LoVo (cell line): Measurements from ENCODE around the gene ZNF423.
"Not testable (repeated sequence)": the region's sequence is repeated elsewhere in the genome, so short reads cannot be mapped to it uniquely, and the experiment has no call there.

Source experiments
- DNase-seq: peaks from one replicate; pipeline ENCODE4 v3.0.0-alpha.2; 2016; ENCODE audit warnings: low spot score

Gene ZNF423

DNA sequence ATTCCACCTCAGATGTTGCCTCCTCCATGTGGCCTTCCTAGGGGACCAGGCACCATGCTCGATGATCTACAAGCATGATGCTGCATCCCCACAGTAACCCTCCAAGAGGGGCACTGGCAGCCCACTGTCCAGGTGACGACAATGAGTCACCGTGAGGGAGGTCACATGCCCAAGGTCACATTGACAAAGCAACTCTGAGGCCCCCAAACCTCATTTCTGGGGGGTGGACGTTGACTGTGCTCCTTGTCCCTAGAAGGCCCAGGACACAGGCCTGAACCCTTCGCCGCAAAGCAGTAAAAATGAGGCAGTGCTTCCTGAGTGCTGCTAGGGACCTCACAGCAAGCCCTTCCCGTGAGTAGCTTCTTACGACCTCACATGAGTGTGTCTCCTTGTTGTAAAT lies 345.8 kb downstream of the ZNF423 start:
- no peak for DNase-seq

DNA sequence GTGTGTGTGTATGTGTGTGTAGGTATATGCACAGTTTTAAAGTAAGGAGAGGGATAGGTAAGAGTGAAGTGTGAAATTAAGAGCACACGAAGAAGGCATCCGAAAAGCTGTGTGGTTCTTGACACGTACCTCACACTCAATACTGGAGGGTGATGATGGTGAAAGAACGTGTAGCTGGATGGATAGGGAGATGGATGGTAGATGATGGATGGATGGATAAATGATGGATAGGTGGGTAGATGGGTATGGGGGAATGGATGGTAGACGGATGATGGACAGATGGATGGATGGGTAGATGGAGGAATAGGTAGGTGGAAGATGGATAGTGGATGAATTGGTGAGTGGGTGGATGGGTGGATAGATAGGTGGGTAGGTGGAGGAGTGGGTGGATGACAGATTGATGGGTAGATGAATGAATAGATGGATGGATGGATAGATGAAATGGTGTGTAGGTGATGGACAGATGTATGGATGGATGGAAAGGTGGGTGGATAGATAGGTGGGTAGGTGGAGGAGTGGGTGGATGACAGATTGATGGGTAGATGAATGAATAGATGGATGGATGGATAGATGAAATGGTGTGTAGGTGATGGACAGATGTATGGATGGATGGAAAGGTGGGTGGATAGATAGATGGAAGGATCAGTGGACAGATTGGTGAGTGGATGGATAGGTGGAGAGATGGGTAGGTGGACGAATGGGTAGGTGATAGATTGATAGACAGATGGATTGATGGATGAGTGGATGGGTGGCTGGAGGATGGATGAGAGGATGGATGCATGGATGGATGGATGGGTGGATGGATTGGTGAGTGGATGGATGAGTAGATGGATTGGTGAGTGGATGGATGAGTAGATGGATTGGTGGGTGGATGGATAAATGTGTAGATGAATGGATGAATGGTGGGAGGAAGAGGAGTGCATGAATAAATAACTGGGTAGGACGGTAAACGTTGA lies 349.6 kb downstream of the ZNF423 start:
- not testable (repeated sequence) for DNase-seq

DNA sequence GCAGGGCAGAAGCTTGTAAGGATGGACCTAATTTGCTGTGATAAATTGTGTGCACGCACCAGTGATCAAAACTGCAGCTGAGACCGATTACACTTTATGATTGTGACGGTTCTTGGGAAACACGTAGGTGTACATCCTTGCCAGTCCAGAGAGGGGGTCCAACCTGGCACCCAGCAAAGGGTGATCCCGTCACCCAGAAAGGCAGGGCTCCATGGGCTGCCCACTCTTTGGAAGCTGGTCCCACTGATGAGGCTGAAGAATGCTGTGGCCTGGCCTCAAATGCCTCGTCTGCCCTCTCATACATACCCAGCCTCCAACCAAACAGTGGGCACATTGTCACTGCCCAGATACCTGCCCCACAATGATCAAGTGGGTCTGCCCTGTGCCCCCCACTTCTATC lies 350.4 kb downstream of the ZNF423 start:
- DNase-seq: no peak

DNA sequence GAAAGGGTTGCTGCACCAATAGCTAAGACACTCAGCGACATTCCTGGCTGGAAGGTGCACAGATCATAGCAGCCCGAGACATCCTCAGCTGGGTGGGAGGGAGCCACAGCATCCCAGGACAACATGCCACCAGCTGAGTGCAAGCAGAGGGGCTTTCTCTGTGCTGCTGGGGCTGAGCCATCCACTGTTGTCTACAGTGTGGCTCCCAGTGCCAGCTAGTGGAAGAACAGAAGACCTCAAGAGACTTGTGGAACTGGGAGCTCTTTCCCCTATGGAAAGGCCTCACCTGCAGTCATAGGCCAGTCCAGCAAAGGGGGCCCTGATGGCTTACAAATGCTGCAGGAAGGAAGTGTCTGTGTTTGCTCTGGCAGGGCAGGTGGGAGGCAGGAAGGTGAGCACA lies 351.3 kb downstream of the ZNF423 start:
- no peak for DNase-seq

DNA sequence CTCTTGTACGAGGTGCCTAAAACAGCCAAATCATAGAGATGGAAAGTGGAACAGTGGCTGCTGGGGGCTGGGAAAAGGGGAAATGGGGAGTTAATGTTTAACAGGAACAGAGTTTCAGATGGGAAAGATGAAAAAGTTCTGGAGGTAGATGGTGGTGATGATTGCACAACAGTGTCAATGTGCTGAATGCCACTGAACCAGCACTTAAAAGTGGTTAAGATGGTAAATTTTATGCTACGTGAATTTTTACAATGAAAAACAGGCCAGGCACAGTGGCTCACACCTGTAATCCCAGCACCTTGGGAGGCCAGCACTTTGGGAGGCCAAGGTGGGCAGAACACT lies 351.9 kb downstream of the ZNF423 start:
- DNase-seq: no peak

DNA sequence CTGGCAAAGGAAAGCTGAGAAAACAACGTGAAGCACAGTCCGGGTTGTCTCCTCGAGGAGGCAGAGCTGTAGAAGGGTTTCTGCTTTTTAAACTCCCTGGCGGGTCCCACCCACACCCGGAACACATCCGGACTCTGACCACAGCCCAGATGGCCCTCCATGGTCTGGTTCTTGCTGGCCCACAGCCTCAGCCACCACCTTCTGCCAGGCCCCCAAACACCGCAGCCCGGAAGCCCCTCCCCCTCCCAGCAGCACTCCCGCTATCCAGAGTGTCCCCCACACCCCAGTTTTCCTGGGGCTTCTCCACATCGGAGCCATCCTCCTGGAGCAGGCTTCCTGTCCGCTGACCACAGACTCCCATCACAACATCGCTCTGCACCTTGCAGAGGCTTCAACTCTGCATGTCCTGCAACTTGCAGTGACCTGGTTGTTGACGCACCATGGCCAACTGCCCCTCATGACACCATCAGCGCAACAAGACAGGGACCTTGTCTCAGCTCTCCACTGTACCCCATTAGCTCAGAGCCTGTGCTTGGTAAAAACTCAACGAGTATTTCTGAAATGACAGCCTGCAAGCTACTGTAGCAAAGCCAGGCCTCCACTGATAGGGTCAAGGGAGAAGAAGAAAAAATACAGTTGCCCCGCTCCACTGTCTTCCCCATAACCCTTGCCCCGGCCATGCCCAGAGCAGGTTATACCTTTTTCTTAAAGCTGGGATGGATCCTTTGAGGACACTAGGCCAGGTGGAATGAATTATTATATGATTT lies 352.5 kb downstream of the ZNF423 start:
- no peak for DNase-seq

DNA sequence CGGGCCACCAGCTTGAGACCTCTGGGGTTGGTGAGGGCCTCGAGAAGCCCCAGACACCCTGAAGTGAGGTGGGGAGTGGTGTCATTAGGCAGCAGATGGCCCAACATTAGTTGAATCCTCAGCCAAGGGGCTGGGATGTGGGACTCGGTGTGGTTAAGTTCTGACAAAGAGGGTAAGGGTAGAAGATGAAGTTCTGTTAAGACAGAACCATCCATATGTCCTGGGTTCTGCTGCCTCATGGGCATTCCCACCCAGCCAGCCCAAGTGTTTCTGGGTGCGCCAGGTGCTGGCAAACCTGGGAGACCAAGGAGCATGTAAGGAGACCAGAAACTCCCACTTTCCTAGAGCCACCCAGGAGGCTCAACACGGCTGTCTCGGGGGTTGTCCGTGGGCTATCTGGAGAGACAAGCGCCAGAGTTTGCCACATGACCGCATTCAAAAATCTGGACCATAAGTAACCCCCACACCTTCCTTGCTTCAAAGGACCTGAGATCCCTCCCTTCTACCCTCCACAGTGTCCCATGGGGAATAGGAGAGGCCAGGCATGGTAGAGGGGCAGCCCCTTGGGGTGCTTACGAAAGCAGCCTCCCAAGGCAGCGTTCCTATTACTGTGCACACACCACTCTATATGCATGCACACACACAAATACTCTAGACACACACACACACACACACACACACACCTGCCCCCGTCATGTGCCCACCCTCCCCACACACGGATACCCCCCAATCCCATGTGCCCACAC lies 353.6 kb downstream of the ZNF423 start:
- no peak for DNase-seq

DNA sequence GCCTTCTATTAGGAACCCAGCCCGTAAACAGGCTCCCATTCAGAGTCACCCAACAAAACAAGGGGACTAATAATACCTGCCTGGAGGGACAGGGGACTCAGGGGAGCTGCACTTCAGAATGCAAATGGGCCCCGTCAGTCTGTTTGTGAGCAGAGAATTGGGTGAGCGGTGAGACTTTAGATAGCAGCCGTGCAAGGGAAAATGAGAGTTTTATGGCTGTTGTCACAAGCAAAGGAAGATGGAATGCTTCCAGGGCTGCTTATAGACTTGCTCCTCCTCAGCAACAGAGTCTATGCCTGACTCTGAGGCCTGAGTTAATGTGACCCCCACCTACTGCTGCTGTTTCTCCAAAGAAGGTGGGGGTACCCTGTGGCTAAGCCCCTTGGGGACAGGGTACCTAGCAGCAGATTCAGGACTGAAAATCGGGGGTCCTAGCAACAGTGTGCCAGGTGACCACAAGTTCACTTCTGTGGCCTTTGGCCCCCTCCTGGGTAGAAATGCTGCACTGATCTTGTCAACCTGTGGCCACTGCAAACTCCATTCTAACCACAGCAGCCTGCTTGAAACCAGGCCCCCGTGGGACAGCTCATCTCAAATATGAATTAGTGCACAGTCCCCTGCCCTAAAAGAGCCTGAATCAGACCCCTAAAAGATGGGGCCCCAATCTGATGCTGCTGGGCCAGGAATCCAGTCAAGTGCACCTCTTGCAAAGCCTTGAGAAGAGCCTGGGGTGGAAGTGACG lies 355.9 kb downstream of the ZNF423 start:
- DNase-seq: no peak

DNA sequence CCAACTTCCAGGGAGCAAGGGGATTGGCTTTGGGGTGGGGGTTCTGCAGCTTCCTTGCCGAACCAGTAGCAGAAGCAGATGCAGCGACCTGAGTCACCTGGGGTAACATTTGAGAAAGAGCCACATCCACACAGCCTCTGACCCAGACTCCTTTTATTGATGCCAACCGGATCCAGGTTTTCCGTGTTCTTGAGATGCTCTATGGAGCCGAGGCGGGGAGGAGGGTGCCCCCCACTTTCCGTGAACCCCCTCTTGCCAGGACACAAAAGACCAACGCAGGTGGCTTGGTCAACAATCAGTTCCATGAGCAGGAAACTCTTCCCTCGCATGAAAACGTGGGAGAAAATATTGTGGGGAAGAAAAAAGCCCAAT lies 356.5 kb downstream of the ZNF423 start:
- no peak for DNase-seq

DNA sequence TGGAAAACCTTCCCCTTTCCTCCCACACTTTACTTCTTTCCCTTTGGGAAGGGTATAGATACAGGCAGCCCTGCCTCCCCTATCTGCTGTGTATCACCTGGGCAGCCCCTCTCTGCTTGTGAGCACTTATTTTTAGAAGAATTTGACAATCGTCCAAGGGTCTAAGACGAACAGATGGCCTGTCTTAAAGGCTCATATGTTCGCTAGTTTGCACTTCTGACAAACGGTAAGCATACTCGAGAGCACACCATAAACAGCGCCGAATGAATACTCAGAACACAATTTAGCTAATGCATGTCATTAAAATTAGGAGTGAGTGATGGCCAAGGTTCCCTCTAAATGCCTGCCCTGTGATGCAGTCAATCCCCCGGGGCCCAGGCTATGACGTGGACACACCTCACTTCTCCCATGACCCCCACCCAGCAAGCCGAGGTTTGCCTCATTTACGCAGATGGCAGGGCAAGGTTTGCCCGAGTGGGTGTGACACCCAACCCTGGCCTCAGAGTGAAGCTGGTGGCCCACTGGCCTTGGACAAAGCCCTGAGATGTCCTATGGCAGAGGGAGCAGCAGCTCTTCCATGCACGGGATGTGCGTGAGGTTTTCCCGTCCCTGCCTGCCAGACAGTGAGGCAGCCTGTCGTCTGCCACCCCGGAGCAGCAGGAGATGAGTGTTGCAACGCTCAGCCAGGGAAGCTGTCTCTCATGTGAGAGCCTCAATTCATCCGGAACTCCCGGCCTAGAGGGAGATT lies 357.1 kb downstream of the ZNF423 start:
- no peak for DNase-seq

DNA sequence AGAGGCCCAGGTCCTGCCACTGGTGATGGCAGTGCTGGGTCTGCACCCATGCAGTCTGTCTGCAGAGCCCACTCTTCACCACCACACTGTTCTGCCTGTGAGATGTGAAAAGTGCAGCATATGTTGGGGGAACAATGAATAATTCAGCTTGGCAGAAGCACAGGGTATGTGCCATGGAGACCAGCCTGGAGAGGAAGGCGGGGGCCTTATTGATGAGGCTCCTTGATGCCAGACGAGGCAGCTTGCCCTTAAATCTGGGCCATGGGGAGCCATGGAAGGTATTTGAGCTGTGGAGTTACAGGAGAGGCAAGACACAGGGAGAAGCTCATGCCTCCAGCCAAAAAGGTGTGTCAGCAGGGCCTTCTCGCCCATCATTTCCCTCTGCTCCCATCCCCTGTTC lies 357.6 kb downstream of the ZNF423 start:
- no peak for DNase-seq

DNA sequence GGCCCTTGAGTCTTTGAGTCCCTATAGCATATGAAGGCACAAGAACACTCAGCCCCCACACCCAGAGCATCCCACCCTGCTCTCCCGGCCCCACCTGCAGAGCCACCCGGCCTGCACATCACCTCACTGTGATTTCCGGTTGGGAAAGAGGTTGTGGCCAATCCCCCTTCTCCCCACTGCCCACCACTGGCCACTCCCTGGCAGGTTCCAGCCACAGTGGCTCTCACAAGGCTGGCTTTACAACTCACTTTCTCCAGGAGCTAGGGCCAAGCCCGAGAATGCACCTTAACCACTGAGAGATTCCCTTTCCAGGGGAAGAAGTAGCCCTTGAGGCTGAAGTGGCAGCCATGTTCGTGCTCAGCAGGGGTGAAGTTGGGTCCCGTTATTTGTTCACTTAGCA lies 358.4 kb downstream of the ZNF423 start:
- DNase-seq: no peak

DNA sequence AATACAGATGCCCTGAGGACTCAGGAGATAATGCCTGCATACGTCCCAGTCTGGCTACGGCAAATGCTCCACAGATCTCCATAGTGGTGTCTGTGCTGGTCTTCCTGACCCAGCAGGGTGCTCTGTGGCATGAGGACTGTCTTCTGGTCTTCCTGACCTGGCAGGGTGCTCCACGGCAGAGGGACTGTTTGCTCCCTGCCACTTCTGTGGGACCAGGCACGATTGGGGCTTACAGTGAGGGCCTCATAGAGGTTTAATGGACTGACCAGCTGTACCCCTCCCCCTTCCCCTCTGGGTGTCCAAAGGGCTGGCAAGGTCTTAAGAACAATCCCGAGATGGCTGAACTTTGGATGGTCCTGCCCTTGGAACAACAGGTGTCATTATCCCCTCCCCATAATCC lies 359.3 kb downstream of the ZNF423 start:
- DNase-seq: no peak

DNA sequence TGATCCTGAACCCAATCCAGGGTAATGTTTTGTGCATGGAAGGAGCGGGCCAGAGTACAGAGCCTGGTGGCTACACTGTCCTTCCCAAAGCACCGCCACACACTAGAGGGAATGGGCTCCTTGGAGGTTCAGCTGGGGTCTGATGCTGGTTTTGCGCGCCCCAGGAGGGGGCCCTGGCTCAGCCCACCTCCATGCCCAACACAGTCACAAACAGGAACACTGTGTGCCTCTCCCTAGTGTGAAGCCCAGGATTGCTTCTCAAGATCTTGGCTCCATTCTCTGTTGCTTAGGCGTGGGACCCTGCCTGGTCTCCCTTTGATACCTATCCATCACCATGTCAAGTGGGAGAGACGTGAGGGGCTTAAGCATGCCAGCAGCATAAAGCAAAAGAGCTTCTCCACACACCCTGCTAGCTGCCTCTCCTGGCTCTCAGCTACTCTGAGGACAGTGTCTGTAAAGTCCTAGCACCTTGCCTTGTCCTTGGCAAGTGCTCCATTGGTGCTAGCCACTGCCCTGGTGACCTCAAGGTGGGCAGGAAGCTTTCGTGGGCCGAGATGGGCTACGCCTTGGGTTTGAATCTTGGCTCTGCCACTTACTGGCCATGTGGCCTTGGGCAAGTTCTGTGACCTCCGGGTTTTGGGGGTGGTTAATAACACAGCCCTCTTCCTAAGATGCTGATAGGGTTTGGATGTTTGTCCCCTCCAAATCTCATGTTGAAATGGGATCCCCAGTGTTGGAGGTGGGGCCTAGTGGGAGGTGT lies 360.1 kb downstream of the ZNF423 start:
- no peak for DNase-seq

DNA sequence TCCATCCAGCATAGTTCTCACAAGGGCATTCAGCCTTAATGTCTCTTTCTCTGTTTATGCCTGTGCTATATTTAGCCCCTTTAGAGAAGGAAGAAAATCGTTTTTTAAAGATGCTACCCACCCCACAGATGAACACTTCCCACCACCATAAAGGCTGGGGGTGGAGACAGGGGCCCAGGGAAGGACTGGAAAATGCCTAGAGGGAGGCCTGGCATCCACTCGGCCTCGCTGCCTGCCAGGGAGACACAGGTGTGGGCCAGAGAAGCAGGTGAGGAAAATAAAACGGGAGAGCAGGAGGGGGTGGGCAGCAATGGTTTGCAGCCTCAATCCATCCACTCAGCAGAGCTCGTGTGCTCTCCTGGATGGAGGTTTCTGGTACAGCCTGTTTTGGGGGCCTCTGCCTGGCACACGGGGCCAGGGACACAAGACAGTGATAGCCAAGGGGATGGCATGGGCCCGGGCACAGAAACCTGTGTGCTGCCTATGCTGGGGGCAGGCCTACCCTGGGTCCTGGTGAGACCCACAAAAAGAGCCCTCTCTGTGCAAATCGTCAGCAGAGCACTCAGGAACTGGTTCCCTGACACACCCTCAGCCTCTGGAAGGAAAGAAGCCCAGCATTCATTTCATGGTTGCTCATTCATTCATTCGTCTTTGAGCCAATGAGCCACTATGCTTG lies 360.9 kb downstream of the ZNF423 start:
- no peak for DNase-seq

DNA sequence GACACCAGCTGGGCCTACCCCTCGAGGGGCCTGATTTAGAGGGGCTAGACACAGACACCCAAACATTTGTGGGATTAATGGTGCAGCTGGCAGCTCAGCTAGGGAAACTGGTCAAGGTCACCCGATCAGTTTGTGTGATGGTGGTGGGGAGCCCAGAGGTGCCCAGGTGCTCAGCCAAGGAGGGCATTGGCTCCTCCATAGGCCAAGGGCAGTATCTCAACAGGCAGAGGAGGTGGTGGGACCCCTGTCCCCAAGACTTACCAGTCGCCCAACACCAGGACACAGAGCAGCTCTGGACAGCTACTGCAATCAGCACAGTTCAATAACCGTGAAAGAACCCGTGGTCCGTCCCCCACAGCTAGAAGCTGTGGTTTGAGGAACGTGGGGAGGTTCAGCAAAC lies 361.4 kb downstream of the ZNF423 start:
- no peak for DNase-seq

DNA sequence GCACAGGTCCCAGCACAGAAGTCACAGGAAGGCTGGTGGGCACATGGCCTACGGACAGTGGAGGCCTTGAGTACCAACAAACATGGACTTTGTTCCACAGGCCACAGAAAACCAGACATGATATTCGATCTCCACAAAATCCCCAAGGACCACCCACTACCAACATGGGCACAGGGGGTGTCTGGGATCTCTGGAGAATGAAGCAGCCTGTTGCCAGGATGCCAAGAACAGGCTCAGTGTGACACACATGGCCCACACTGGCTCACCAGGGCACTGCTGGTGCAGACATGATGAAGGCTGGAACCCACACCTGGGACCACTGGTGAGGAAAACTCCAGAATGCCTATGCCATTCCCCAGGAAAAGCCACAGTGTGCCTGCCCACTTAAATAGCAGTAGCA lies 362.1 kb downstream of the ZNF423 start:
- DNase-seq: no peak

DNA sequence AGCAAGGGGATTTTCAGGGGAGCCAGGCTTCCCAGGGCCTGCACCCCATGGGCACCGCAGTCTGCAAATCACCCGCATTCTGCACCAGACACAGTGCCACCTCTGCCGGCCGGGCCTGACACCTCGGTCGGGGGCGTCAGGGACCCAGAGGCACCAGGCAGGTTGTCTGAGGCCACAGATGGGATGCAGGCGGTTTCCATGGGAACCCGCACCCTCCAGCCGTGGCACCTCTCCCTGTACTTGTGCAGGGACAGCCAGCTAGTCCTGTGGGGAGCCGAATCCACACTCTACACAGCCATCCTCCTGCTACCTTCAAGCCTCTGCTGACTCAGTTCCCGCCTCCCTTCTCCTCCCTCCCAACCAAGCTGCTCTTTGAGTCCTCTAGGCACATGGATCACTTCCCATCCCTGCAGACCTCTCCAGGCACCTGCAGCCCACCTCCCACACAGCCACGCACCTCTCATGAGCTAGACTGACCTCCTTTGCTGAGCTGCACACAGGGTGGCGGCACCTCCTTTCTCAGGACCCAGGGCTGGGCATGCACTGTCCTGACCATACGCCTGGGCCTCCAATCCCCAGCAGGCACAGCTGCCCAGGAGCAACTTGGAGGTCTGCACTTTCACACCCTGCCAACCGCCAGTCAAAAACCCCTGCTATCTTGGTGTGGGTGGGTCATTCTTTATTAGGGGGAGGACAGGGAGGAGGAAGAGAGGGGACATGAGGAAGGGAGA lies 362.9 kb downstream of the ZNF423 start:
- DNase-seq: no peak
